Vagina (tissue), 2 donors: ENCODE results near the gene FIBCD1.

Experiments
- POLR2A ChIP-seq, 2 donors: fragments of 450-650 bp; IDR thresholded peaks; one replicate each; pipeline ENCODE4 v1.6.1; 2017; ENCODE audit warnings: antibody characterized with exemption in 2 of 2, mild to moderate bottlenecking in 2 of 2, moderate library complexity in 2 of 2
- POLR2AphosphoS5 ChIP-seq, 2 donors: sonication (generic); formaldehyde crosslinking; IDR thresholded peaks; one replicate each; pipeline ENCODE4 v1.9.0; 2017; ENCODE audit warnings: antibody characterized with exemption in 2 of 2, mild to moderate bottlenecking in 2 of 2, low read depth in 1 of 2; ENCODE audit not compliant: insufficient read depth in 1 of 2
- TF ChIP-seq, protein P1 (sequence below), 3 experiments: fragments of 450-650 bp in 2 of 3; fragments of 200-600 bp in 1 of 3; sonication (generic) in 1 of 3; IDR thresholded peaks; one replicate each; pipeline ENCODE4 v1.5.1; 2017 to 2019; ENCODE audit warnings: antibody characterized with exemption in 3 of 3, mild to moderate bottlenecking in 2 of 3, moderate library complexity in 2 of 3

DNA sequence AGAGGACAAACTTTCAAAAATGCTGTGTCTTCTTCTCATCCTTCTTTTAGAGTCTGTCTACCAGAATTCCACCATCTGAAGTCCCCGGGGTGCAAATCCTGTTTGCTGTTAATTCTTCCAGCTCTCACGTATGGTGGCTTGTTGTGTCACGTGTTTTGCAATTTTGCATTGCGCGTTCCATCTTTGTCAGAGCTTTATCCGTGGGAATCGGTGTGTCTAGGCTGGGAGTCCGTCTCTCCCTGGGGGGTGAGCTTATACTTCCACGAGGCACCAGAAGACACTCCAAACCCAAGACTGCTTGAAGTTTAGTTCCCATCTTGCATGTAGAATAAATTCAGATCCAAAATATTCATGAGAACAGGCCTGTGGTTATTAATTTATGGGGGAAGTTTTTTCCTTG lies 6.1 kb upstream of the FIBCD1 start:
- TF ChIP-seq POLR2AphosphoS5 (IDR thresholded peaks at IDR 0.05; ENCODE audit: insufficient read depth in 1 of 2, low read depth in 1 of 2) (no peak), POLR2A (IDR thresholded peaks at IDR 0.05) (no peak)
- TF ChIP-seq, protein P1, sequence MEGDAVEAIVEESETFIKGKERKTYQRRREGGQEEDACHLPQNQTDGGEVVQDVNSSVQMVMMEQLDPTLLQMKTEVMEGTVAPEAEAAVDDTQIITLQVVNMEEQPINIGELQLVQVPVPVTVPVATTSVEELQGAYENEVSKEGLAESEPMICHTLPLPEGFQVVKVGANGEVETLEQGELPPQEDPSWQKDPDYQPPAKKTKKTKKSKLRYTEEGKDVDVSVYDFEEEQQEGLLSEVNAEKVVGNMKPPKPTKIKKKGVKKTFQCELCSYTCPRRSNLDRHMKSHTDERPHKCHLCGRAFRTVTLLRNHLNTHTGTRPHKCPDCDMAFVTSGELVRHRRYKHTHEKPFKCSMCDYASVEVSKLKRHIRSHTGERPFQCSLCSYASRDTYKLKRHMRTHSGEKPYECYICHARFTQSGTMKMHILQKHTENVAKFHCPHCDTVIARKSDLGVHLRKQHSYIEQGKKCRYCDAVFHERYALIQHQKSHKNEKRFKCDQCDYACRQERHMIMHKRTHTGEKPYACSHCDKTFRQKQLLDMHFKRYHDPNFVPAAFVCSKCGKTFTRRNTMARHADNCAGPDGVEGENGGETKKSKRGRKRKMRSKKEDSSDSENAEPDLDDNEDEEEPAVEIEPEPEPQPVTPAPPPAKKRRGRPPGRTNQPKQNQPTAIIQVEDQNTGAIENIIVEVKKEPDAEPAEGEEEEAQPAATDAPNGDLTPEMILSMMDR (IDR thresholded peaks at IDR 0.05) = no peak
